ENCODE data around the gene IP6K2. TPM values are rescaled to one million over a fixed set of nuclear protein-coding genes. Genes with fewer than 3 reads are reported as not detected.

IP6K2 gene
- total RNA-seq, 4 donors from 2014 or later, result 97.6 to 211 (median 163) TPM

GRCh38 chr3:48656061-48656840 is 60.8 kb downstream of the IP6K2 start:
- Histone ChIP-seq H3K4me1 (peaks cover 0 to 24% (median 5%) of the 10 kb centered on the region in 4 donors), H3K4me3 (peak overlapping the region; percentile 47 to 81 (median 72)), H3K27ac (peak overlapping the region; percentile 62 to 84 (median 74)), H3K9me3 (no peaks in the 10 kb centered on the region), H3K36me3 (no peaks in the 10 kb centered on the region), H3K27me3 (peaks cover 0 to 3% of the 10 kb centered on the region in 2 donors)
- no peak for TF ChIP-seq POLR2A (IDR thresholded peaks at IDR 0.05)
- TF ChIP-seq CTCF (IDR thresholded peaks at IDR 0.05), result peak; percentile 66 to 87 (median 80)
- peak; percentile 83 to 91 (median 87) for DNase-seq

- TF ChIP-seq CTCF (IDR thresholded peaks at IDR 0.05), result no peak
- TF ChIP-seq POLR2A (IDR thresholded peaks at IDR 0.05), result no peak
- Histone ChIP-seq H3K4me1 (peaks cover 0 to 21% (median 2%) of the 10 kb centered on the region in 4 donors), H3K27me3 (no peaks in the 10 kb centered on the region), H3K4me3 (peak overlapping the region; percentile 47 to 81 (median 72)), H3K27ac (peak overlapping the region; percentile 62 to 84 (median 74)), H3K9me3 (no peaks in the 10 kb centered on the region), H3K36me3 (no peaks in the 10 kb centered on the region)
- DNase-seq, result peak in 2 of 3 donors; percentile 72 to 80
Measured at GRCh38 chr3:48655606-48656005, 61.4 kb downstream of the IP6K2 start.

- H3K4me1 ChIP-seq, result peaks cover 0 to 21% (median 2%) of the 10 kb centered on the region in 4 donors
- H3K4me3 ChIP-seq, result no peak overlapping the region
- no peak for TF ChIP-seq CTCF (IDR thresholded peaks at IDR 0.05)
- H3K9me3 ChIP-seq, result no peaks in the 10 kb centered on the region
- no peaks in the 10 kb centered on the region for H3K36me3 ChIP-seq
- no peak for DNase-seq
- no peak overlapping the region for H3K27ac ChIP-seq
- H3K27me3 ChIP-seq, result no peaks in the 10 kb centered on the region
Measured at GRCh38 chr3:48655063-48655462, 62.0 kb downstream of the IP6K2 start.

- DNase-seq, result no peak
Measured at GRCh38 chr3:48652923-48653715, 63.9 kb downstream of the IP6K2 start.

GRCh38 chr3:48651771-48652170 is 65.2 kb downstream of the IP6K2 start:
- H3K27ac ChIP-seq, result no peak overlapping the region
- no peaks in the 10 kb centered on the region for H3K27me3 ChIP-seq
- no peak overlapping the region for H3K4me3 ChIP-seq
- no peaks in the 10 kb centered on the region for H3K36me3 ChIP-seq
- no peak for TF ChIP-seq POLR2A (IDR thresholded peaks at IDR 0.05)
- no peak for TF ChIP-seq CTCF (IDR thresholded peaks at IDR 0.05)
- no peaks in the 10 kb centered on the region for H3K9me3 ChIP-seq
- no peak for DNase-seq
- H3K4me1 ChIP-seq, result peaks cover 0 to 16% (median 2%) of the 10 kb centered on the region in 4 donors

More at GRCh38 chr3:48652923-48653715, 63.9 kb downstream of the IP6K2 start:
- Histone ChIP-seq H3K4me1 (peaks cover 0 to 21% (median 2%) of the 10 kb centered on the region in 4 donors), H3K36me3 (no peaks in the 10 kb centered on the region), H3K27ac (no peak overlapping the region), H3K4me3 (no peak overlapping the region), H3K27me3 (no peaks in the 10 kb centered on the region), H3K9me3 (no peaks in the 10 kb centered on the region)
- no peak for TF ChIP-seq CTCF (IDR thresholded peaks at IDR 0.05)
- no peak for TF ChIP-seq POLR2A (IDR thresholded peaks at IDR 0.05)
